Measurements from ENCODE around the gene LRCH1. TPM values are rescaled to one million over a fixed set of nuclear protein-coding genes. Genes with fewer than 3 reads are reported as not detected.

Gene LRCH1
- total and polyA plus RNA-seq, 4 experiments from 2014 or later = 1.2 to 19.1 (median 12.1) TPM

GRCh38 chr13:46715363-46715762, 162.4 kb downstream of the LRCH1 start:
- intact Hi-C loops (cut with micrococcal nuclease) = no loop called here
- H3K36me3 Mint-ChIP-seq = peaks cover 18 to 42% of the 10 kb centered on the region in 2 donors
- no peaks in the 10 kb centered on the region for H3K4me1 ChIP-seq (ENCODE audit: insufficient read depth, low read length)
- H3K4me3 Mint-ChIP-seq = no peak overlapping the region
- H3K9me3 Mint-ChIP-seq = no peaks in the 10 kb centered on the region
- ChIA-PET POLR2A (ENCODE audit: partially characterized antibody) (interaction anchor here (0.6 kb wide), 1 partner anchor 106 kb away, joined by 4 read pairs; no protein-coding TSS in a partner anchor), CTCF (ENCODE audit: partially characterized antibody) (interaction anchor here (1.4 to 9.2 kb wide), 3 partner anchors 11 to 164 kb away, joined by 3 to 98 read pairs (median 6); partner anchors contain the start of gene LRCH1)
- no peaks in the 10 kb centered on the region for H3K4me1 Mint-ChIP-seq
- H3K9me3 ChIP-seq (ENCODE audit: control insufficient read depth in 1 of 2, low read length in 2 of 2) = no peaks in the 10 kb centered on the region
- H3K36me3 ChIP-seq (ENCODE audit: insufficient read depth, low read length) = peaks cover 9% of the 10 kb centered on the region
- no peaks in the 10 kb centered on the region for H3K27me3 ChIP-seq (ENCODE audit: insufficient read depth, low read length)
- H3K27ac ChIP-seq (ENCODE audit: low read depth, low read length) = no peak overlapping the region
- H3K4me3 ChIP-seq (ENCODE audit: low read length in 2 of 2) = no peak overlapping the region
- no peaks in the 10 kb centered on the region for H3K27me3 Mint-ChIP-seq
- no peak overlapping the region for H3K27ac Mint-ChIP-seq
- no peak for DNase-seq

- Histone ChIP-seq H3K27ac (ENCODE audit: low read depth, low read length) (no peak overlapping the region), H3K4me1 (ENCODE audit: insufficient read depth, low read length) (no peaks in the 10 kb centered on the region), H3K36me3 (ENCODE audit: insufficient read depth, low read length) (peaks cover 9% of the 10 kb centered on the region), H3K9me3 (ENCODE audit: control insufficient read depth in 1 of 2, low read length in 2 of 2) (no peaks in the 10 kb centered on the region), H3K4me3 (ENCODE audit: low read length in 2 of 2) (no peak overlapping the region), H3K27me3 (ENCODE audit: insufficient read depth, low read length) (no peaks in the 10 kb centered on the region)
- CTCF ChIA-PET (ENCODE audit: partially characterized antibody) = interaction anchor here (1.7 to 9.2 kb wide), 2 partner anchors 9 to 166 kb away, joined by 3 to 98 read pairs; partner anchors contain the start of gene LRCH1
- POLR2A ChIA-PET (ENCODE audit: partially characterized antibody) = interaction anchor here (0.6 kb wide), 1 partner anchor 1187 kb away, joined by 4 read pairs; no protein-coding TSS in a partner anchor
- H3K27me3 Mint-ChIP-seq = no peaks in the 10 kb centered on the region
- no peak overlapping the region for H3K27ac Mint-ChIP-seq
- no peak for DNase-seq
- no peak overlapping the region for H3K4me3 Mint-ChIP-seq
- intact Hi-C loops (cut with micrococcal nuclease) = no loop called here
- H3K4me1 Mint-ChIP-seq = no peaks in the 10 kb centered on the region
- H3K9me3 Mint-ChIP-seq = no peaks in the 10 kb centered on the region
- H3K36me3 Mint-ChIP-seq = peaks cover 10 to 31% of the 10 kb centered on the region in 2 donors
Measured at GRCh38 chr13:46716821-46717220, 163.9 kb downstream of the LRCH1 start.

- no peaks in the 10 kb centered on the region for H3K4me1 Mint-ChIP-seq
- no peaks in the 10 kb centered on the region for H3K27me3 Mint-ChIP-seq
- H3K4me1 ChIP-seq (ENCODE audit: insufficient read depth, low read length) = no peaks in the 10 kb centered on the region
- ChIA-PET CTCF (ENCODE audit: partially characterized antibody) (interaction anchor here (9.2 kb wide), 1 partner anchor 166 kb away, joined by 98 read pairs; the partner anchor contains the start of gene LRCH1), POLR2A (ENCODE audit: partially characterized antibody) (no interaction called here)
- no peak overlapping the region for H3K27ac ChIP-seq (ENCODE audit: low read depth, low read length)
- H3K36me3 ChIP-seq (ENCODE audit: insufficient read depth, low read length) = peaks cover 7% of the 10 kb centered on the region
- H3K27ac Mint-ChIP-seq = no peak overlapping the region
- peaks cover 10 to 28% of the 10 kb centered on the region in 2 donors for H3K36me3 Mint-ChIP-seq
- H3K27me3 ChIP-seq (ENCODE audit: insufficient read depth, low read length) = no peaks in the 10 kb centered on the region
- H3K9me3 Mint-ChIP-seq = no peaks in the 10 kb centered on the region
- intact Hi-C loops (cut with micrococcal nuclease) = no loop called here
- H3K4me3 Mint-ChIP-seq = no peak overlapping the region
- no peaks in the 10 kb centered on the region for H3K9me3 ChIP-seq (ENCODE audit: control insufficient read depth in 1 of 2, low read length in 2 of 2)
- no peak overlapping the region for H3K4me3 ChIP-seq (ENCODE audit: low read length in 2 of 2)
- no peak for DNase-seq
Measured at GRCh38 chr13:46717275-46717674, 164.3 kb downstream of the LRCH1 start.

GRCh38 chr13:46717856-46718255, 164.9 kb downstream of the LRCH1 start:
- POLR2A ChIA-PET (ENCODE audit: partially characterized antibody) = no interaction called here
- Histone ChIP-seq H3K27me3 (ENCODE audit: insufficient read depth, low read length) (no peaks in the 10 kb centered on the region), H3K4me1 (ENCODE audit: insufficient read depth, low read length) (no peaks in the 10 kb centered on the region), H3K4me3 (ENCODE audit: low read length in 2 of 2) (no peak overlapping the region), H3K9me3 (ENCODE audit: control insufficient read depth in 1 of 2, low read length in 2 of 2) (no peaks in the 10 kb centered on the region), H3K36me3 (ENCODE audit: insufficient read depth, low read length) (peaks cover under 1% of the 10 kb centered on the region), H3K27ac (ENCODE audit: low read depth, low read length) (no peak overlapping the region)
- H3K4me1 Mint-ChIP-seq = no peaks in the 10 kb centered on the region
- H3K27ac Mint-ChIP-seq = no peak overlapping the region
- no peaks in the 10 kb centered on the region for H3K9me3 Mint-ChIP-seq
- no peaks in the 10 kb centered on the region for H3K27me3 Mint-ChIP-seq
- no peak for DNase-seq
- peaks cover 16 to 24% of the 10 kb centered on the region in 2 donors for H3K36me3 Mint-ChIP-seq
- no peak overlapping the region for H3K4me3 Mint-ChIP-seq
- intact Hi-C loops (cut with micrococcal nuclease) = no loop called here
- CTCF ChIA-PET (ENCODE audit: partially characterized antibody) = interaction anchor here (9.2 kb wide), 1 partner anchor 167 kb away, joined by 98 read pairs; the partner anchor contains the start of gene LRCH1

- Histone ChIP-seq H3K27ac (ENCODE audit: low read depth, low read length) (no peak overlapping the region), H3K9me3 (ENCODE audit: control insufficient read depth in 1 of 2, low read length in 2 of 2) (no peaks in the 10 kb centered on the region), H3K27me3 (ENCODE audit: insufficient read depth, low read length) (no peaks in the 10 kb centered on the region), H3K4me1 (ENCODE audit: insufficient read depth, low read length) (no peaks in the 10 kb centered on the region), H3K36me3 (ENCODE audit: insufficient read depth, low read length) (peaks cover 8% of the 10 kb centered on the region), H3K4me3 (ENCODE audit: low read length in 2 of 2) (no peak overlapping the region)
- Mint-ChIP-seq H3K27ac (peak overlapping the region in 1 of 7 donors; percentile 80), H3K27me3 (no peaks in the 10 kb centered on the region), H3K36me3 (peaks cover 27 to 33% of the 10 kb centered on the region in 2 donors), H3K4me3 (no peak overlapping the region), H3K4me1 (no peaks in the 10 kb centered on the region), H3K9me3 (no peaks in the 10 kb centered on the region)
- intact Hi-C loops (cut with micrococcal nuclease) = no loop called here
- ChIA-PET CTCF (ENCODE audit: partially characterized antibody) (interaction anchor here (1.1 to 9.2 kb wide), 4 partner anchors 16 to 169 kb away, joined by 3 to 98 read pairs (median 4); partner anchors contain the start of gene LRCH1), POLR2A (ENCODE audit: partially characterized antibody) (no interaction called here)
- DNase-seq = no peak
Measured at GRCh38 chr13:46720189-46720588, 167.2 kb downstream of the LRCH1 start.

GRCh38 chr13:46721054-46721453, 168.1 kb downstream of the LRCH1 start:
- Histone ChIP-seq H3K27ac (ENCODE audit: low read depth, low read length) (no peak overlapping the region), H3K36me3 (ENCODE audit: insufficient read depth, low read length) (peaks cover 10% of the 10 kb centered on the region), H3K27me3 (ENCODE audit: insufficient read depth, low read length) (no peaks in the 10 kb centered on the region), H3K4me1 (ENCODE audit: insufficient read depth, low read length) (no peaks in the 10 kb centered on the region), H3K9me3 (ENCODE audit: control insufficient read depth in 1 of 2, low read length in 2 of 2) (no peaks in the 10 kb centered on the region), H3K4me3 (ENCODE audit: low read length in 2 of 2) (no peak overlapping the region)
- Mint-ChIP-seq H3K9me3 (no peaks in the 10 kb centered on the region), H3K4me1 (no peaks in the 10 kb centered on the region), H3K36me3 (peaks cover 33 to 35% of the 10 kb centered on the region in 2 donors), H3K27ac (no peak overlapping the region), H3K27me3 (no peaks in the 10 kb centered on the region), H3K4me3 (no peak overlapping the region)
- POLR2A ChIA-PET (ENCODE audit: partially characterized antibody) = interaction anchor here (1.0 kb wide), 1 partner anchor 169 kb away, joined by 3 read pairs; no protein-coding TSS in a partner anchor
- CTCF ChIA-PET (ENCODE audit: partially characterized antibody) = interaction anchor here (0.7 to 9.2 kb wide), 7 partner anchors 15 to 227 kb away, joined by 3 to 98 read pairs (median 5); partner anchors contain the start of gene LRCH1
- peak in 4 of 5 donors; percentile 25 to 42 (median 37) for DNase-seq
- intact Hi-C loops (cut with micrococcal nuclease) = loop anchor here (1.0 kb wide), 1 partner anchor 170 kb away; no protein-coding TSS in a partner anchor

GRCh38 chr13:46726347-46726746, 173.4 kb downstream of the LRCH1 start:
- Mint-ChIP-seq H3K27ac (no peak overlapping the region), H3K9me3 (no peaks in the 10 kb centered on the region), H3K4me3 (no peak overlapping the region), H3K4me1 (no peaks in the 10 kb centered on the region), H3K27me3 (no peaks in the 10 kb centered on the region), H3K36me3 (peaks cover 53 to 63% of the 10 kb centered on the region in 2 donors)
- intact Hi-C loops (cut with micrococcal nuclease) = no loop called here
- CTCF ChIA-PET (ENCODE audit: partially characterized antibody) = interaction anchor here (0.8 to 0.9 kb wide), 2 partner anchors 10 to 174 kb away, joined by 3 to 4 read pairs; no protein-coding TSS in a partner anchor
- no peak overlapping the region for H3K27ac ChIP-seq (ENCODE audit: low read depth, low read length)
- H3K4me1 ChIP-seq (ENCODE audit: insufficient read depth, low read length) = no peaks in the 10 kb centered on the region
- H3K27me3 ChIP-seq (ENCODE audit: insufficient read depth, low read length) = no peaks in the 10 kb centered on the region
- DNase-seq = no peak
- H3K9me3 ChIP-seq (ENCODE audit: control insufficient read depth in 1 of 2, low read length in 2 of 2) = no peaks in the 10 kb centered on the region
- peaks cover 17% of the 10 kb centered on the region for H3K36me3 ChIP-seq (ENCODE audit: insufficient read depth, low read length)
- POLR2A ChIA-PET (ENCODE audit: partially characterized antibody) = no interaction called here
- H3K4me3 ChIP-seq (ENCODE audit: low read length in 2 of 2) = no peak overlapping the region
